ENCODE measurements around the gene MYO1D. TPM values are rescaled to one million over a fixed set of nuclear protein-coding genes. Genes with fewer than 3 reads are reported as not detected.
"Not testable (repeated sequence)": the region's sequence is repeated elsewhere in the genome, so short reads cannot be mapped to it uniquely, and the experiment has no call there.

MYO1D gene
- total RNA-seq, 2 experiments from 2014 or later, result 8.7 to 8.8 TPM

DNA sequence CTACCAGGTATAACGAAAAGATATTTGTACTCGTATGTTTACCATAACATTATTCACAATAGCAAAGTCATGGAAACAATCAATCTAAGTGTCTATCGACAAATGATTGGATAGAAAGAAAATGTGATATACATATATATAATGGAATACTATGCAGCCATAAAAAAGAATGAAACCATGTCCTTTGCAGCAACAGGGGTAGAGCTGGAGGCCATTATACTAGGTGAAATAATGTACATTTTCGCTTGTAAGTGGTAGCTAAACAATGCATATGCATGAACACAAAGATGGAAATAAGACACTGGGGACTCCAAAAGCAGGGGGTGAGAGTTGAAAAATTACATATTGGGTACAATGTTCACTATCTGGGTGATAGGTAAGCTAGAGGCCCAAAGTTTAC lies 124.0 kb downstream of the MYO1D start:
- Mint-ChIP-seq H3K36me3 (ENCODE audit: low read depth) (no peaks in the 10 kb centered on the region), H3K4me1 (peaks cover 3% of the 10 kb centered on the region), H3K4me3 (no peak overlapping the region), H3K27ac (no peak overlapping the region), H3K27me3 (no peaks in the 10 kb centered on the region), H3K9me3 (ENCODE audit: low read depth) (no peaks in the 10 kb centered on the region)
- no peak for DNase-seq
- no peak for ATAC-seq
- intact Hi-C loops (cut with DNase I, micrococcal nuclease), result loop anchor here in 1 of 2 experiments (10.0 kb wide), 1 partner anchor 62 kb away; no protein-coding TSS in a partner anchor
- ChIA-PET CTCF (interaction anchor here (0.7 to 2.6 kb wide), 2 partner anchors 94 to 291 kb away, joined by 3 to 21 read pairs; no protein-coding TSS in a partner anchor), POLR2A (no interaction called here)

DNA sequence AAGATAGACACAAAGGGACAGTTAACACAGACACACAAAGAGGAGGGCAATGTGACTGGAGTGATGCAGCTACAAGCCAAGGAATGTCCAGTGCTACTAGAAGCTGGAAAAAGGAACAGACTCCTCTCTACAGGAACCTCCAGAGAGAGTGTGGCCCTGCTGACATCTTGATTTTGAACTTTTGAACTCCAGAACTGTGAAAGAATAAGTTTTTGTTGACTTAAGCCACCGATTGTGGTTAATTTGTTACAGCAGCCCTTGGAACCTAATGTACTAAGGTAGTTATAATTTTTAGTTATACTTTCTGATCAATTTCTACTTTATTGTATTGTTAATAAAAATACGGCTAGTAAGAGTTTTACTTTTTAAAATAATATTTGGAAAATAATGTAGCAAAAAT lies 129.1 kb downstream of the MYO1D start:
- H3K27me3 Mint-ChIP-seq, result no peaks in the 10 kb centered on the region
- H3K36me3 Mint-ChIP-seq (ENCODE audit: low read depth), result no peaks in the 10 kb centered on the region
- no peak for DNase-seq
- no peaks in the 10 kb centered on the region for H3K9me3 Mint-ChIP-seq (ENCODE audit: low read depth)
- no peak overlapping the region for H3K4me3 Mint-ChIP-seq
- no peaks in the 10 kb centered on the region for H3K4me1 Mint-ChIP-seq
- POLR2A ChIA-PET, result no interaction called here
- no peak overlapping the region for H3K27ac Mint-ChIP-seq
- CTCF ChIA-PET, result interaction anchor here (0.6 to 1.3 kb wide), 6 partner anchors 12 to 1017 kb away, joined by 3 to 5 read pairs (median 3); no protein-coding TSS in a partner anchor
- ATAC-seq, result no peak
- intact Hi-C loops (cut with DNase I, micrococcal nuclease), result no loop called here

DNA sequence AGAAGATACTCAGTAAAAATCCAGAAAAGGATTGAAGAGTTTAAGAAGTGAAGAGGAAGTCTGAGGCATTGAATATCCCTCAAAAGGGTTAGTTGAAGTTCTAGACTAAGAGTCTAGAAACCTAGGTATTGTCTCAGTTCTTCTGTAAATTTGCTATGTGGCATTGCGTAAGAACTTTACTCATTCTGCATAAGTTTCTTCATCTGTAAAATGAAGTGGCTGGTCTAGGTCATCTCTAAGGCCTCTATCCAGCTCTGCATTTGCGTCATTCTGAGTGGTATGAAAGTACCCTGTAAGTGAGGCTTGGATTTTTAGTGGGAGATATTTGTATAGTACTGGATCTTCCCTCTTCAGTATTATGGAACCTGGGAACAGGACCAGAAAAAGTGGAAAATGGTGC lies 130.2 kb downstream of the MYO1D start:
- H3K4me1 Mint-ChIP-seq, result no peaks in the 10 kb centered on the region
- H3K4me3 Mint-ChIP-seq, result no peak overlapping the region
- intact Hi-C loops (cut with DNase I, micrococcal nuclease), result no loop called here
- H3K27me3 Mint-ChIP-seq, result no peaks in the 10 kb centered on the region
- ChIA-PET POLR2A (no interaction called here), CTCF (interaction anchor here (1.0 to 1.5 kb wide), 3 partner anchors 37 to 285 kb away, joined by 3 to 4 read pairs (median 3); no protein-coding TSS in a partner anchor)
- no peak overlapping the region for H3K27ac Mint-ChIP-seq
- H3K9me3 Mint-ChIP-seq (ENCODE audit: low read depth), result no peaks in the 10 kb centered on the region
- DNase-seq, result no peak
- ATAC-seq, result no peak
- no peaks in the 10 kb centered on the region for H3K36me3 Mint-ChIP-seq (ENCODE audit: low read depth)

DNA sequence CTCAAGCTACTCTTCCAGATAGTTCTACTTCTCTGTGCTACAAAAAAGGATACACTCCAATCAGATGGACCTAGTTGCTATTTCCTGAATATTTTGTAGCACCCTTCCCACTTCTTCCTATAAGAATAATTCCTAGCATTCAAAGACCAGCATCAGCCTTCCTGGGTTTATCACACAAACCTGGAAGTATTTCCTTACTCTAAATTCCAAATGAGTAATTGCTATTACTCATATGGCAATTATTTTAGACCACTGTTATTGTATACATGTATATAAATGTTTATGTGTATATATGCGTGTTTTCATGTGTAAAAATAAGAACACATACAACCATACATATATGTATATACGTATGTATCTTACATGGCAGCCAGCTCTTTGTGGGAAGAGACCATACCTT lies 130.6 kb downstream of the MYO1D start:
- ATAC-seq (no peak), DNase-seq (no peak)
- Mint-ChIP-seq H3K4me3 (no peak overlapping the region), H3K27me3 (no peaks in the 10 kb centered on the region), H3K4me1 (no peaks in the 10 kb centered on the region), H3K36me3 (ENCODE audit: low read depth) (no peaks in the 10 kb centered on the region), H3K27ac (no peak overlapping the region), H3K9me3 (ENCODE audit: low read depth) (no peaks in the 10 kb centered on the region)
- ChIA-PET POLR2A (no interaction called here), CTCF (interaction anchor here (0.6 to 1.8 kb wide), 4 partner anchors 8 to 285 kb away, joined by 3 to 7 read pairs (median 4); no protein-coding TSS in a partner anchor)
- intact Hi-C loops (cut with DNase I, micrococcal nuclease), result no loop called here

GRCh38 chr17:32742681-32743538 lies 134.0 kb downstream of the MYO1D start:
- Mint-ChIP-seq H3K27me3 (no peaks in the 10 kb centered on the region), H3K36me3 (ENCODE audit: low read depth) (no peaks in the 10 kb centered on the region), H3K4me3 (no peak overlapping the region), H3K27ac (no peak overlapping the region), H3K9me3 (ENCODE audit: low read depth) (no peaks in the 10 kb centered on the region), H3K4me1 (no peaks in the 10 kb centered on the region)
- POLR2A ChIA-PET, result no interaction called here
- DNase-seq (no peak), ATAC-seq (no peak)
- CTCF ChIA-PET, result no interaction called here
- intact Hi-C loops (cut with DNase I, micrococcal nuclease), result no loop called here

DNA sequence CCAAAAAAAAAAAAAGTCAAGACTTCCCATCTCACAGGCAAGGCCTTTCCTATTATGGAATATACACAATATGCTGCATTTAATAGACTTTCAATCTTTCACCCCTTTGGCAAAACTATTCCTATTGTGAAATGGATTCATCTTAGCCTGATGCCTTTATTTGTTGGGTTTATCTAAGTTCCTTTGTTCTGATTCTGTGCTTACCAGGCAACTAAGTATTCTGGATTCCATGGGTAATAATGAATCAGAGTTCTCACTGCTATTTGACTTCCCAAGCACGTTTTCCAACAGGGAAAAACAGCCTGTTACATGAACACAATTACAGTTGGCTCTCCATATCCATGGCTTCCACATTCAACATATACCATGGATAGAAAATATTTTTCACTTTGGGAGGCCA lies 135.5 kb downstream of the MYO1D start:
- ATAC-seq (no peak), DNase-seq (no peak)
- Mint-ChIP-seq H3K4me3 (no peak overlapping the region), H3K4me1 (no peaks in the 10 kb centered on the region), H3K9me3 (ENCODE audit: low read depth) (no peaks in the 10 kb centered on the region), H3K27me3 (no peaks in the 10 kb centered on the region), H3K27ac (no peak overlapping the region), H3K36me3 (ENCODE audit: low read depth) (no peaks in the 10 kb centered on the region)
- ChIA-PET CTCF (no interaction called here), POLR2A (no interaction called here)
- intact Hi-C loops (cut with DNase I, micrococcal nuclease), result no loop called here

DNA sequence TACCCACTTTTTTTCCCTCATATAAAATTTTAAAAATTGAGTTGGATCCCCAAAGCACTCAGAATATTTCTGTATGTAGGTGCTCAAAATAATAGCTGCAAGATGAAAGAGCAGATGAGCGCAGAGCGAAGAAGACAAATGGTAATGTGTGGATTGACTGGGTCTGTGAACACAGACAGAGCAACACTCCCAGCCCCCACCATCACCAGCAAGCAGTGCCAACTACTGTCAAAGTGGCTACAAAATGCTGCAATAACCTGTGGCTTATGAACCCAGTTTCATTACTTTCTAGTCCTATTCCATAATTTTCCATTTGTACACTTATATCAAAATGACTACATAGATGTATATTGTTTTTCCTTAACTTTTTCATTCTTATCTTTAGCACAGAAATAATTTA lies 137.2 kb downstream of the MYO1D start:
- CTCF ChIA-PET, result no interaction called here

DNA sequence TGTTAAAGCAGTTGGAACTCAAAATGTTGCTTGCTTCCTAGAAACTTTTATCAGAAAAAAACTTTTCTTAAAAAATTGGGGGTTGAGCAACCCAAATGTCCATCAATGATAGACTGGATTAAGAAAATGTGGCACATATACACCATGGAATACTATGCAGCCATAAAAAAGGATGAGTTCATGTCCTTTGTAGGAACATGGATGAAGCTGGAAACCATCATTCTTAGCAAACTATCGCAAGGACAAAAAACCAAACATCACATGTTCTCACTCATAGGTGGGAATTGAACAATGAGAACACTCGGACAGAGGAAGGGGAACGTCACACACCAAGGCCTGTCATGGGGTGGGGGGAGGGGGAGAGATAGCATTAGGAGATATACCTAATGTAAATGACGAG lies 137.8 kb downstream of the MYO1D start:
- H3K9me3 Mint-ChIP-seq (ENCODE audit: low read depth); DNase-seq; ATAC-seq; H3K36me3 Mint-ChIP-seq (ENCODE audit: low read depth); POLR2A ChIA-PET; H3K4me3 Mint-ChIP-seq; CTCF ChIA-PET; H3K27me3 Mint-ChIP-seq; H3K4me1 Mint-ChIP-seq; H3K27ac Mint-ChIP-seq: not testable (repeated sequence)
- intact Hi-C loops (cut with DNase I, micrococcal nuclease), result loop anchor here in 1 of 2 experiments (2.0 kb wide), 1 partner anchor 20 kb away; no protein-coding TSS in a partner anchor

More for the DNA sequence above, 137.2 kb downstream of the MYO1D start:
- no peak for DNase-seq
- H3K36me3 Mint-ChIP-seq (ENCODE audit: low read depth), result no peaks in the 10 kb centered on the region
- no peaks in the 10 kb centered on the region for H3K27me3 Mint-ChIP-seq
- H3K4me1 Mint-ChIP-seq, result no peaks in the 10 kb centered on the region
- H3K27ac Mint-ChIP-seq, result no peak overlapping the region
- POLR2A ChIA-PET, result no interaction called here
- no peaks in the 10 kb centered on the region for H3K9me3 Mint-ChIP-seq (ENCODE audit: low read depth)
- no peak overlapping the region for H3K4me3 Mint-ChIP-seq
- intact Hi-C loops (cut with DNase I, micrococcal nuclease), result loop anchor here in 1 of 2 experiments (2.0 kb wide), 1 partner anchor 21 kb away; no protein-coding TSS in a partner anchor
- ATAC-seq, result no peak

DNA sequence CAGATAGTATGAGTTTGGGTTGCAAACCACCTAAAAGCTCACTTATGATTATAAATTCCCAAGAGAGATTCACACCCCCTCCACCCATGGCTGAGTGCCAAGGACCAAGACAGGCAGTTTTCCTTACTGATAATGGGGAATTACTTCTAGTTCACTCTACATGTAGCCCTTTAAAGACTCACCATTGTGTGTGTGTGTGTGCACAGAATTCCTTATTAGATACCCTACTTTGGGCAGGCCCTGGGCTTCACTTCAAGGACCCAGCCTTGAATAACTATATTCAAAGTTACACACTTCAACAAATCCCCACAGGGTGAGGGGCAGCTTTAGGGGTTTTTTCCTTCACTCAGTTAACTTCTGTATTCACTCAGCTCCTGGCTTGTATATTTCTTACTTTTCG lies 143.5 kb downstream of the MYO1D start:
- H3K27me3 Mint-ChIP-seq, result no peaks in the 10 kb centered on the region
- CTCF ChIA-PET, result interaction anchor here (0.6 to 1.2 kb wide), 2 partner anchors 59 to 124 kb away, joined by 3 to 4 read pairs; no protein-coding TSS in a partner anchor
- DNase-seq, result no peak
- no peak overlapping the region for H3K27ac Mint-ChIP-seq
- no peaks in the 10 kb centered on the region for H3K4me1 Mint-ChIP-seq
- no peaks in the 10 kb centered on the region for H3K36me3 Mint-ChIP-seq (ENCODE audit: low read depth)
- intact Hi-C loops (cut with DNase I, micrococcal nuclease), result no loop called here
- ATAC-seq, result no peak
- H3K4me3 Mint-ChIP-seq, result no peak overlapping the region
- POLR2A ChIA-PET, result no interaction called here
- peaks cover 3% of the 10 kb centered on the region for H3K9me3 Mint-ChIP-seq (ENCODE audit: low read depth)

GRCh38 chr17:32732900-32733299 lies 144.0 kb downstream of the MYO1D start:
- ChIA-PET CTCF (interaction anchor here (0.6 to 1.2 kb wide), 2 partner anchors 59 to 125 kb away, joined by 3 to 4 read pairs; no protein-coding TSS in a partner anchor), POLR2A (no interaction called here)
- Mint-ChIP-seq H3K4me1 (no peaks in the 10 kb centered on the region), H3K9me3 (ENCODE audit: low read depth) (peaks cover 3% of the 10 kb centered on the region), H3K27me3 (no peaks in the 10 kb centered on the region), H3K27ac (no peak overlapping the region), H3K36me3 (ENCODE audit: low read depth) (no peaks in the 10 kb centered on the region), H3K4me3 (no peak overlapping the region)
- DNase-seq, result no peak
- ATAC-seq, result no peak
- intact Hi-C loops (cut with DNase I, micrococcal nuclease), result no loop called here

DNA sequence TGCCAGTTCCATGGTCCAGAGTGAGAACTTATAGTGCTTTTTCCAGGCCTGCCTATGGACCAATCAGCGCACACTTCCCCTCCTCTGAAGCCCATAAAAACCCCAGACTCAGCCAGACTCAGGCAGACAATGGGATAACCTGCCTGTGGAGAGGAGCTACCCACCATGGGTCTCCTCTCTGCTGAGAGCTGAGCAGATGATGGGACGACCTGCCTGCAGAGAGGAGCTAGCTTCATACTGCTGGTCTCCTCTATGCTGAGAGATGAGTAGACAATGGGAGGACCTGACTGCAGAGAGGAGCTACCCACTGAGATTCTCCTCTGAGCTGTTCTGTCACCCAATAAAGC lies 144.7 kb downstream of the MYO1D start:
- Mint-ChIP-seq H3K9me3 (ENCODE audit: low read depth) (peaks cover 3% of the 10 kb centered on the region), H3K36me3 (ENCODE audit: low read depth) (no peaks in the 10 kb centered on the region), H3K27me3 (no peaks in the 10 kb centered on the region), H3K4me1 (no peaks in the 10 kb centered on the region), H3K4me3 (no peak overlapping the region), H3K27ac (no peak overlapping the region)
- intact Hi-C loops (cut with DNase I, micrococcal nuclease), result no loop called here
- ChIA-PET CTCF (no interaction called here), POLR2A (no interaction called here)
- no peak for ATAC-seq
- DNase-seq, result no peak
